H9 (cell line): ENCODE data around the gene FHIP2A. TPM values are rescaled to one million over a fixed set of nuclear protein-coding genes. Genes with fewer than 3 reads are reported as not detected.
"Not testable (repeated sequence)": the region's sequence is repeated elsewhere in the genome, so short reads cannot be mapped to it uniquely, and the experiment has no call there.

ENCODE experiments used
- DNase-seq: peaks from one replicate; pipeline ENCODE4 v3.0.0-alpha.2; 2017
- H2AFZ ChIP-seq: one replicate; pipeline ENCODE4 v1.6.1; 2013; ENCODE audit warnings: mild to moderate bottlenecking, low read length, control low read depth, moderate library complexity
- H2AK5ac ChIP-seq: 2 replicates; pipeline ENCODE4 v1.6.1; 2013; ENCODE audit warnings: low read length, control low read depth, mixed read lengths; ENCODE audit not compliant: insufficient read length
- H2BK120ac ChIP-seq: one replicate; pipeline ENCODE4 v1.6.1; 2013; ENCODE audit warnings: low read depth, mild to moderate bottlenecking, low read length, control low read depth, inconsistent platforms; ENCODE audit not compliant: poor library complexity, severe bottlenecking
- H2BK12ac ChIP-seq: 2 replicates; pipeline ENCODE4 v1.6.1; 2013; ENCODE audit warnings: low read length, control low read depth, mixed read lengths, low read depth; ENCODE audit not compliant: insufficient read length
- H2BK15ac ChIP-seq: 2 replicates; pipeline ENCODE4 v1.6.1; 2013; ENCODE audit warnings: low read depth, low read length, control low read depth
- H2BK20ac ChIP-seq: one replicate; pipeline ENCODE4 v1.6.1; 2013; ENCODE audit warnings: low read depth, mild to moderate bottlenecking, low read length, control low read depth, inconsistent platforms; ENCODE audit not compliant: poor library complexity, severe bottlenecking
- H2BK5ac ChIP-seq: 2 replicates; pipeline ENCODE4 v1.6.1; 2013; ENCODE audit warnings: low read length, control low read depth, mixed read lengths; ENCODE audit not compliant: insufficient read length
- H3K14ac ChIP-seq: 2 replicates; pipeline ENCODE4 v1.6.1; 2013; ENCODE audit warnings: low read length, control low read depth; ENCODE audit not compliant: insufficient read depth
- H3K18ac ChIP-seq: 2 replicates; pipeline ENCODE4 v1.6.1; 2013; ENCODE audit warnings: low read depth, mild to moderate bottlenecking, mixed read lengths, low read length, control low read depth; ENCODE audit not compliant: insufficient read length
- H3K23ac ChIP-seq: 2 replicates; pipeline ENCODE4 v1.6.1; 2013; ENCODE audit warnings: low read length, control low read depth, mixed read lengths, low read depth; ENCODE audit not compliant: insufficient read length
- H3K23me2 ChIP-seq: 2 replicates; pipeline ENCODE4 v1.6.1; 2013; ENCODE audit warnings: low read depth, mild to moderate bottlenecking, mixed read lengths, low read length, control low read depth; ENCODE audit not compliant: insufficient read length, poor library complexity, severe bottlenecking
- H3K27ac ChIP-seq: 2 replicates; pipeline ENCODE4 v1.5.1; 2013; ENCODE audit warnings: low read length, control low read depth, mixed read lengths, low read depth; ENCODE audit not compliant: insufficient read length
- H3K27me3 ChIP-seq: 2 replicates; pipeline ENCODE4 v1.6.1; 2013; ENCODE audit warnings: low read length, control low read depth, inconsistent platforms; ENCODE audit not compliant: insufficient read depth
- H3K4ac ChIP-seq: 2 replicates; pipeline ENCODE4 v1.6.1; 2013; ENCODE audit warnings: low read depth, mild to moderate bottlenecking, control low read depth, inconsistent platforms, low read length, moderate library complexity
- H3K4me1 ChIP-seq: 2 replicates; pipeline ENCODE4 v1.6.1; 2013; ENCODE audit warnings: low read length, control low read depth, inconsistent platforms; ENCODE audit not compliant: insufficient read depth
- H3K4me2 ChIP-seq: 2 replicates; pipeline ENCODE4 v1.6.1; 2013; ENCODE audit warnings: low read length, control low read depth, mixed read lengths; ENCODE audit not compliant: insufficient read length, insufficient read depth
- H3K56ac ChIP-seq: 2 replicates; pipeline ENCODE4 v1.6.1; 2013; ENCODE audit warnings: low read depth, mild to moderate bottlenecking, mixed read lengths, low read length, control low read depth; ENCODE audit not compliant: insufficient read length
- H3K79me1 ChIP-seq: 2 replicates; pipeline ENCODE4 v1.6.1; 2013; ENCODE audit warnings: low read depth, mild to moderate bottlenecking, moderate library complexity, low read length, control low read depth, inconsistent platforms; ENCODE audit not compliant: insufficient read depth, poor library complexity, severe bottlenecking
- H3K79me2 ChIP-seq: 2 replicates; pipeline ENCODE4 v1.6.1; 2013; ENCODE audit warnings: low read length, control low read depth, inconsistent platforms; ENCODE audit not compliant: insufficient read depth
- H3K9ac ChIP-seq: 2 replicates; pipeline ENCODE4 v1.6.1; 2013; ENCODE audit warnings: low read length, control low read depth, mixed read lengths; ENCODE audit not compliant: insufficient read length; ENCODE audit errors: extremely low read depth
- H3K9me3 ChIP-seq: one replicate; pipeline ENCODE4 v1.6.1; 2013; ENCODE audit warnings: low read depth, low read length, inconsistent platforms; ENCODE audit not compliant: control insufficient read depth
- H3T11ph ChIP-seq: one replicate; pipeline ENCODE4 v1.6.1; 2013; ENCODE audit warnings: mild to moderate bottlenecking, low read length, control low read depth, inconsistent platforms
- H4K20me1 ChIP-seq: one replicate; pipeline ENCODE4 v1.6.1; 2013; ENCODE audit not compliant: control insufficient read depth, insufficient read length, insufficient read depth
- H4K5ac ChIP-seq: 2 replicates; pipeline ENCODE4 v1.6.1; 2013; ENCODE audit warnings: low read depth, mild to moderate bottlenecking, mixed read lengths, low read length, control low read depth; ENCODE audit not compliant: insufficient read length
- H4K8ac ChIP-seq: replicated peaks from 2 replicates; pipeline ENCODE4 v1.6.1; 2013; ENCODE audit warnings: low read length, control low read depth, mixed read lengths, low read depth; ENCODE audit not compliant: insufficient read length
- H4K91ac ChIP-seq: 2 replicates; pipeline ENCODE4 v1.6.1; 2013; ENCODE audit warnings: low read depth, mild to moderate bottlenecking, moderate library complexity, mixed read lengths, low read length, control low read depth; ENCODE audit not compliant: insufficient read length
- H3K27ac Mint-ChIP-seq, 3 experiments: 2 replicates in 2 of 3; 3 replicates in 1 of 3; pipeline ENCODE4 v1.8.0; 2020 to 2021; ENCODE audit warnings: mixed read lengths in 3 of 3, mild to moderate bottlenecking in 1 of 3, moderate library complexity in 1 of 3
- H3K27me3 Mint-ChIP-seq: 2 replicates; pipeline ENCODE4 v1.8.0; 2021; ENCODE audit warnings: low read depth, mild to moderate bottlenecking, moderate library complexity, mixed read lengths
- H3K36me3 Mint-ChIP-seq, 3 experiments: 2 replicates in 2 of 3; 3 replicates in 1 of 3; pipeline ENCODE4 v1.8.0; 2020 to 2021; ENCODE audit warnings: low read depth in 3 of 3, mixed read lengths in 3 of 3; ENCODE audit not compliant: insufficient read depth in 1 of 3
- H3K4me1 Mint-ChIP-seq, 2 experiments: 2 replicates each; pipeline ENCODE4 v1.8.0; 2020; ENCODE audit warnings: mixed read lengths in 2 of 2
- H3K4me3 Mint-ChIP-seq, 2 experiments: 2 replicates in 1 of 2; 3 replicates in 1 of 2; pipeline ENCODE4 v1.8.0; 2020 to 2021; ENCODE audit warnings: mild to moderate bottlenecking in 2 of 2, mixed read lengths in 2 of 2, moderate library complexity in 1 of 2
- H3K9me3 Mint-ChIP-seq, 2 experiments: 2 replicates in 1 of 2; 3 replicates in 1 of 2; pipeline ENCODE4 v1.8.0; 2020; ENCODE audit warnings: mild to moderate bottlenecking in 2 of 2, mixed read lengths in 2 of 2, moderate library complexity in 1 of 2
- CTCF ChIP-seq: fragments of 200-600 bp; sonication (generic); conservative IDR thresholded peaks from 3 replicates; pipeline ENCODE4 v1.8.0; 2021; ENCODE audit warnings: antibody characterized with exemption, mild to moderate bottlenecking
- WGBS: extraction: QIAGEN DNeasy Blood & Tissue Kit; methylation state at CpG from one replicate; pipeline ENCODE4 v1.1.7; 2013; ENCODE audit warnings: missing lambda C conversion rate, low lambda C conversion rate, mixed read lengths; ENCODE audit not compliant: insufficient read length; ENCODE audit errors: extremely low coverage; 5-methylcytosine and 5-hydroxymethylcytosine counted together
- total RNA-seq: library from RNA; stranded (reverse); gene quantifications from 2 replicates; pipeline ENCODE4 v1.2.1, GENCODE V29; 2021

The FHIP2A gene
- total RNA-seq, 1 experiment from 2014 or later, result 14.8 TPM

GRCh38 chr10:114773197-114773532 lies 48.4 kb upstream of the FHIP2A start:
- Histone ChIP-seq H3T11ph (no peak overlapping the region), H3K9me3 (no peaks in the 10 kb centered on the region), H4K8ac (no peak overlapping the region), H3K79me2 (no peaks in the 10 kb centered on the region), H3K4me2 (no peak overlapping the region), H3K23me2 (no peaks in the 10 kb centered on the region), H4K91ac (no peak overlapping the region), H3K4me1 (no peaks in the 10 kb centered on the region), H3K27ac (no peak overlapping the region), H3K14ac (no peak overlapping the region), H2BK120ac (no peak overlapping the region), H3K9ac (no peak overlapping the region), H4K20me1 (no peaks in the 10 kb centered on the region), H3K23ac (no peak overlapping the region), H2BK5ac (no peak overlapping the region), H2AFZ (no peak overlapping the region), H2BK12ac (no peak overlapping the region), H3K56ac (no peak overlapping the region), H2BK20ac (no peak overlapping the region), H3K18ac (no peak overlapping the region), H3K4ac (no peak overlapping the region), H4K5ac (no peak overlapping the region), H3K79me1 (no peaks in the 10 kb centered on the region), H2AK5ac (no peak overlapping the region), H2BK15ac (no peak overlapping the region), H3K27me3 (0 out of 2 replicates have a peak, but pooled peaks cover 2% of the 10 kb centered on the region)
- H3K4me1 Mint-ChIP-seq, result no peaks in the 10 kb centered on the region
- no peak for TF ChIP-seq CTCF
- no peak overlapping the region for H3K4me3 Mint-ChIP-seq
- WGBS, result no CpG with 5 or more reads among the region's 3 CpGs
- peaks cover 26% of the 10 kb centered on the region for H3K27me3 Mint-ChIP-seq
- no peaks in the 10 kb centered on the region for H3K9me3 Mint-ChIP-seq
- no peak for DNase-seq
- no peak overlapping the region for H3K27ac Mint-ChIP-seq
- H3K36me3 Mint-ChIP-seq, result no peaks in the 10 kb centered on the region

GRCh38 chr10:114775082-114775481 lies 46.5 kb upstream of the FHIP2A start:
- H3K14ac ChIP-seq, H2BK120ac ChIP-seq, H4K91ac ChIP-seq, H3K4ac ChIP-seq, H3K56ac ChIP-seq, H3K79me1 ChIP-seq, H3K18ac ChIP-seq, H3K23me2 ChIP-seq, H2BK15ac ChIP-seq, H2AFZ ChIP-seq, H3K27ac Mint-ChIP-seq, H3K9me3 ChIP-seq, H3K4me3 Mint-ChIP-seq, H4K20me1 ChIP-seq, H2BK5ac ChIP-seq, H4K8ac ChIP-seq, H2BK12ac ChIP-seq, H3T11ph ChIP-seq, H3K27me3 ChIP-seq, H3K4me1 ChIP-seq, H3K4me1 Mint-ChIP-seq, H3K23ac ChIP-seq, H3K9me3 Mint-ChIP-seq, H3K27me3 Mint-ChIP-seq, DNase-seq, H3K79me2 ChIP-seq, H3K36me3 Mint-ChIP-seq, H4K5ac ChIP-seq, H3K9ac ChIP-seq, H2AK5ac ChIP-seq, H3K27ac ChIP-seq, H3K4me2 ChIP-seq, H2BK20ac ChIP-seq: not testable (repeated sequence)
- WGBS, result no CpG with 5 or more reads among the region's 3 CpGs
